Heart left ventricle (tissue), 13 donors: ENCODE results near the gene CEP192.

Experiments
- CTCF ChIP-seq, 12 donors: fragments of 200-600 bp; sonication (generic) in 4 of 12; IDR thresholded peaks; one replicate each; pipeline versions ENCODE4 v1.5.0 to v1.8.0; 2018 to 2022; ENCODE audit warnings: antibody characterized with exemption in 12 of 12, mild to moderate bottlenecking in 5 of 12
- POLR2A ChIP-seq, 2 donors: fragments of 450-650 bp; IDR thresholded peaks; one replicate each; pipeline ENCODE4 v1.6.1; 2017; ENCODE audit warnings: antibody characterized with exemption in 2 of 2, mild to moderate bottlenecking in 2 of 2, moderate library complexity in 2 of 2
- donor health status: ischemic (EF 13 %, LVEDD 7.1; RV severe dilation, severe dysfunction).
- donor health status: DM: no; HTN: yes; CAD: no.
- donor health status: DM: no; HTN: no; CAD: no.
- donor health status: ischemic (EF 25% LVEDD 6.9; RV normal size, moderate dysfunction).
- donor health status: ischemic (EF 25% LVEDD 5.7; RV mildly dilated, moderate dysfunction).
- donor health status: ischemic (EF 35%, LVEDD 5.7; RV mildly dilated, moderate dysfunction).
- donor health status: nonischemic (EF 11% LVEDD 7.7; RV severe dilation, severe dysfunction).
- donor health status: DM: yes; HTN: yes; CAD: no.
- donor health status: PGD.
- donor health status: ischemic (EF 29% LVEDD 5.4; RV normal size, mild dysfunction).
- donor health status: nonischemic (EF 23%, LVEDD 6.1; RV moderate dilation, normal function).

- TF ChIP-seq CTCF (IDR thresholded peaks at IDR 0.05) (no peak), POLR2A (IDR thresholded peaks at IDR 0.05) (no peak)
These were observed 43.7 kb upstream of the CEP192 start, which contains the start of gene SEH1L for GRCh38 chr18:12947285-12948049.
